ENCODE measurements around the gene SLA2.

Gene SLA2

DNA sequence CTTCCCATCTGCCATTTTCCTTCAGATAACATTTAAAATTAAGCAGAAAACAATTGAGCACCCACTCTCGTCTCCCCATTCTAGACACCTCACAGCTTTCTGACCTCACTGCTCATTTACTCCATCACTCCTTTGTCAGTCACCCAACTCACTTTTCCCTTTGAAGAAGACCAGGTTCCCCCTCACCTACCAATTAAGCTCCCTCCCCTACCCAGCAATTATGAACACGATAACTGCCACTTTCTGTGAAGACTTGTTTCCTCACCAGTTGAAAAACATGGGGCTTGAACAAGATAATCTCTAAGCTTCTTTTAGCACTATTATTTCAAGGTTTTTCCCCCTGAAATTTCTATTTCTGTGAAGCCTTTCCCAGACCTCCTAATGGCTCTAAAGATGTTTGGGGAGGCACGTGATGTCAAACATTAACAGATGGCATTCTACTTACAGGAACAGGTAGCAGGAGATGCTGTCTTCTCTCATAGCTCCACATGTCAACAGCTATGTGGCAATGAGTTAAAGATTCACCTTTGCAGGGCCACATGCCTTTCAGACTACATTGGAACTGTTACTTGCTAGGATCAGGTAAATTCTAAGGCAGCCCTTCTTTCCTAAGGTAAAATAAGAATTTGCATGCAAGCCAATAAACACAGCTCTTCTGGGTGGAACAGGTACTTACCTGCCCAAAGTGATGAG is 24.8 kb upstream of the SLA2 start:
- no peaks in the 10 kb centered on the region for H3K9me3 ChIP-seq (replicated peaks; ENCODE audit: low read length)
- H3K27me3 ChIP-seq (ENCODE audit: control insufficient read depth, insufficient read depth, low read length) = no peaks in the 10 kb centered on the region
- H3K36me3 ChIP-seq (ENCODE audit: insufficient read depth, low read length) = no peaks in the 10 kb centered on the region
- H3K4me1 ChIP-seq (ENCODE audit: control insufficient read depth, insufficient read depth, low read length) = no peaks in the 10 kb centered on the region
- no peak overlapping the region for H3K4me3 ChIP-seq (ENCODE audit: low read length)
- no peak overlapping the region for H3K9ac ChIP-seq (ENCODE audit: low read depth, low read length)
- no peak overlapping the region for H3K4me2 ChIP-seq (ENCODE audit: low read length)

DNA sequence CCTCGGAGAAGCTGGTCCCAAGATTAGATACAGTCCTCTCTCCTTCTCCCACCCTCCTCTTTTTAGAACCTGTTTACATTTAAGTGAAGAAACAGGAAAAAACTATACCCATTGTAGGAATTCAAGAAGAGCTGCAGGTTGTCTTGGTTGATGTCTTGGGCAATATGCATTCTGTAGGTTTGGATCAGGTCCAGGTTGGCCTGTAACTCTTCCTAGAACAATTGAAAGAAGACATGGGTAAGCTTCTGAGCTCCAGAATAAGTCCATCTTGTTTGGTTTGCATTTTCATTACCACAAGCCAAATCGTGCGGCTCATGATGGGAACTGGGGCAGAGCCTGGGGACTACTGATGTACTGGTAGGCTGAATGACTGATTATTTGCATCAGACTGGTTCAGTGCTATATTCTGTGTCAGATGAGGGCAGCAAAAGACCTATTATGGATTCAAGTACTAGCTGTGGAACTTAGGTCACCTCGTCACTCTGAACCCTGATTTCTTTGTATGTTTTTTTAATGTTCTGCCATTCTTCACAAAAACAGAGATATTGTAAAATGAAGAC is 20.3 kb upstream of the SLA2 start:
- Histone ChIP-seq H3K4me1 (ENCODE audit: control insufficient read depth, insufficient read depth, low read length) (no peaks in the 10 kb centered on the region), H3K9me3 (replicated peaks; ENCODE audit: low read length) (no peaks in the 10 kb centered on the region), H3K36me3 (ENCODE audit: insufficient read depth, low read length) (peaks cover 6% of the 10 kb centered on the region), H3K9ac (ENCODE audit: low read depth, low read length) (no peak overlapping the region), H3K27me3 (ENCODE audit: control insufficient read depth, insufficient read depth, low read length) (no peaks in the 10 kb centered on the region), H3K4me3 (ENCODE audit: low read length) (no peak overlapping the region), H3K4me2 (ENCODE audit: low read length) (no peak overlapping the region)

DNA sequence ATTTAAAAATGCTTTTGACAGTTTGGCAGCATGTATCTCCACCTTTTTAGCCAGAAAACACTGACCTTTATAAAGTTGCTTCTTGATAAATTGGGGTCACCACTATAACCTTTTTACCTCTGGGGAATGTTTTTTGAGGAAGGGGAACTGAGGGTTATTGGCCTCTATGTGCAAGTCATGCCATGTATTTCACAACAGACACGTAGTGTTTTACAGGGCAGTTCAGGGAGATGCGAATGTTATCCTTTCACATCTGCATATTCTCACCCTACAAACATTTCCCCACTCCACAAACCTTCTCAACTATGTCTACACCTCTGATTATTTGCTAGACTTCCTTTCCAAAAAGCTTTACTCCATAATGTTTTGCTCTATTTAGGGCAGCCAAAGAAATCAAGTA is 17.0 kb upstream of the SLA2 start:
- Histone ChIP-seq H3K4me2 (ENCODE audit: low read length) (no peak overlapping the region), H3K9ac (ENCODE audit: low read depth, low read length) (no peak overlapping the region), H3K36me3 (ENCODE audit: insufficient read depth, low read length) (peaks cover 6% of the 10 kb centered on the region), H3K4me3 (ENCODE audit: low read length) (no peak overlapping the region), H3K4me1 (ENCODE audit: control insufficient read depth, insufficient read depth, low read length) (no peaks in the 10 kb centered on the region), H3K27me3 (ENCODE audit: control insufficient read depth, insufficient read depth, low read length) (no peaks in the 10 kb centered on the region), H3K9me3 (replicated peaks; ENCODE audit: low read length) (no peaks in the 10 kb centered on the region)

DNA sequence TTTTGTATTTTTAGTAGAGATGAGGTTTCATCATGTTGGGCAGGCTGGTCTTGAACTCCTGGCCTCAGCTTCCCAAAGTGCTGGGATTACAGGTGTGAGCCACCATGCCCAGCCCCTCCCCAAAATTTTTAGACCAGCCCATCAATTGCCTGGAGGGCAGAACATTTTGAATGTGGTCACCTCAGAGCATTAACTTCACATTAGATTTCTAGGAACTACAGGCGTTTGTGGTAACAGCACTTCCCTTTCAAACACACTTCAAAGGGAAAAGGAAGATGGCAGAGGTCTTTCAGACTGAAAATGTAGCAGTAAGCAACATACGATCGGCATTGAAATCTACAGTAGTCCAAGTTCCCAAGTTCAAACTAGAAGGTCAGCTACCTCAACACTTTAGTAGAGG is 12.3 kb upstream of the SLA2 start:
- H3K4me1 ChIP-seq (ENCODE audit: control insufficient read depth, insufficient read depth, low read length) = no peaks in the 10 kb centered on the region
- H3K9me3 ChIP-seq (replicated peaks; ENCODE audit: low read length) = no peaks in the 10 kb centered on the region
- peaks cover 13% of the 10 kb centered on the region for H3K36me3 ChIP-seq (ENCODE audit: insufficient read depth, low read length)
- H3K9ac ChIP-seq (ENCODE audit: low read depth, low read length) = no peak overlapping the region
- H3K4me2 ChIP-seq (ENCODE audit: low read length) = no peak overlapping the region
- no peak overlapping the region for H3K4me3 ChIP-seq (ENCODE audit: low read length)
- H3K27me3 ChIP-seq (ENCODE audit: control insufficient read depth, insufficient read depth, low read length) = no peaks in the 10 kb centered on the region

DNA sequence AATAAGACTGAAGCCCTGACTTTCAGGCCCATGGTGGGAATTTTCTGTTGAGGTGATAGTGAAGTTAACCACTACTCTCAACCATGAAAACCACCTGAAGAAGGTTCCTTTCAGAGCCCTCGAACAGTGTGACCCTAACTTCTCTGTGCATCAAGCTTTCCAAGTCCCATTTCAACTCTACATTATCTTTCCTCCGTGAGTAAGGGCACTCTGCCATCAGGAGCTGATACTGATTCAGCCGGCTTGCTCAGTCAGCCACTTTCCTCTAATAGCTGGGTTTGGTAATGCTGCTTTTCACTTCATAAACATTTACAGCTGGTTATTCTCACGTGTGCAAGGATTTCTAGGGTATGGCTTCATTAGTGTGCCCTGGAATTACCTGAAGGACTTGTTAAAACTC is 10.7 kb upstream of the SLA2 start:
- Histone ChIP-seq H3K36me3 (ENCODE audit: insufficient read depth, low read length) (peaks cover 22% of the 10 kb centered on the region), H3K9ac (ENCODE audit: low read depth, low read length) (no peak overlapping the region), H3K9me3 (replicated peaks; ENCODE audit: low read length) (no peaks in the 10 kb centered on the region), H3K4me1 (ENCODE audit: control insufficient read depth, insufficient read depth, low read length) (no peaks in the 10 kb centered on the region), H3K4me2 (ENCODE audit: low read length) (no peak overlapping the region), H3K27me3 (ENCODE audit: control insufficient read depth, insufficient read depth, low read length) (no peaks in the 10 kb centered on the region), H3K4me3 (ENCODE audit: low read length) (no peak overlapping the region)

DNA sequence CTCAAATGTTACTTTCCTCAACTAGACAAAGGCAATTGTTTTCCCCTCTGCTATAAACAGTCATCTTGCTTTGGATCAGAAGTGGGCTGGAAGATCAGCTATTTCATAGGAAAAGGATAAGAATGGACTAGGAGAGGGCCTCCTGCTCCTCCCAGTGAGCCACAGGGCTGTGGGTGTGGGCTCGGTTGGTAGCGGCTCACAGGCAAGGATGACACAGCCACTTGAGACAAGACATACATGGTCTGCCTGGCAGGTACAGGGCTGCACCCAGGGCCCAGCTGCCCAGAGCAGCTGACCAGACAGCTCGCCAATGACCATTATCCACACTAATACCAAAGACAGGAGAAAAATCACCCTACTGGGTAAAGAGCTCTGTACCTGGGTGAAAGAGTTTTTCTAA is 9.0 kb upstream of the SLA2 start:
- Histone ChIP-seq H3K9me3 (replicated peaks; ENCODE audit: low read length) (no peaks in the 10 kb centered on the region), H3K4me2 (ENCODE audit: low read length) (no peak overlapping the region), H3K4me1 (ENCODE audit: control insufficient read depth, insufficient read depth, low read length) (no peaks in the 10 kb centered on the region), H3K4me3 (ENCODE audit: low read length) (no peak overlapping the region), H3K9ac (ENCODE audit: low read depth, low read length) (no peak overlapping the region), H3K36me3 (ENCODE audit: insufficient read depth, low read length) (peaks cover 22% of the 10 kb centered on the region), H3K27me3 (ENCODE audit: control insufficient read depth, insufficient read depth, low read length) (no peaks in the 10 kb centered on the region)

DNA sequence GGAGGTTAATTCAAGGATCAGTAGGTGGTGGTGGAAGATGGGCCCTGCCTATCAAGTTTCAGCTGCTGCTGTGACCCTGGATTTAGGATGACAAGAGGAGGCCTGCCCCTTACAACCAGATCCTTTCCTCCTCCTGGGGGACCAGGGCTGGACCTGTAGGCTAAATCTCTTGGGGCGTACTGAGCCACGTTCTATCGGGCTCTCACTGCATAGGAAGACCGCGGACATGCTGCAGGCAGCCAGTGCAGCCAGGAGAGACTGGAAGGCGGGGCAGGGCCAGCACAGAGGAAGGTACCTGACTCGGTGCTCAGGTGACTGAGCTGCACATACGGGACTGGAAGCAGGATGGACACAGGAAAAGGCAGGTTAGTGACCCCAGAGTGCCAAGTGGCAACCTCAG is 8.5 kb upstream of the SLA2 start:
- H3K4me1 ChIP-seq (ENCODE audit: control insufficient read depth, insufficient read depth, low read length) = no peaks in the 10 kb centered on the region
- no peak overlapping the region for H3K9ac ChIP-seq (ENCODE audit: low read depth, low read length)
- no peaks in the 10 kb centered on the region for H3K9me3 ChIP-seq (replicated peaks; ENCODE audit: low read length)
- peaks cover 22% of the 10 kb centered on the region for H3K36me3 ChIP-seq (ENCODE audit: insufficient read depth, low read length)
- H3K27me3 ChIP-seq (ENCODE audit: control insufficient read depth, insufficient read depth, low read length) = no peaks in the 10 kb centered on the region
- no peak overlapping the region for H3K4me3 ChIP-seq (ENCODE audit: low read length)
- H3K4me2 ChIP-seq (ENCODE audit: low read length) = no peak overlapping the region

DNA sequence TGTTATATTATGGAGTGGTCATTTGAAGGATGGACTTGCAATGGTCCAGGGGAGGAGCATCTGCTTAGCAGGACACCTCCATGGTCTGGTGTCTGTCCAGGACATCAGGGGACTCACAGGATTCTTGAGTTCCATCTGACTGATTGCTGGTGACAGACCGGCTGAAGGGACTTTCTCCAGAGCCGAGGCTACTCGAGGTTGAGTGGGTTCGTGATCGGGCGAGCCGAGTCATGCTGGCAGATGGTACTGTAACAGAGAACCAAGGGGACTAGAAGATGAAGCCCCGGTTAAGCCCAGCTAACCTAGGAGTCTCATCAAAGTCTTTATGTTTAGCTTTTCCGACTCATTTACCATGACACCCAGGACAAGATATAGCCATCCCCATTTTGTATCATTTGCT is 7.5 kb upstream of the SLA2 start:
- no peaks in the 10 kb centered on the region for H3K4me1 ChIP-seq (ENCODE audit: control insufficient read depth, insufficient read depth, low read length)
- no peak overlapping the region for H3K4me3 ChIP-seq (ENCODE audit: low read length)
- no peaks in the 10 kb centered on the region for H3K27me3 ChIP-seq (ENCODE audit: control insufficient read depth, insufficient read depth, low read length)
- no peaks in the 10 kb centered on the region for H3K9me3 ChIP-seq (replicated peaks; ENCODE audit: low read length)
- no peak overlapping the region for H3K4me2 ChIP-seq (ENCODE audit: low read length)
- no peak overlapping the region for H3K9ac ChIP-seq (ENCODE audit: low read depth, low read length)
- peaks cover 22% of the 10 kb centered on the region for H3K36me3 ChIP-seq (ENCODE audit: insufficient read depth, low read length)

DNA sequence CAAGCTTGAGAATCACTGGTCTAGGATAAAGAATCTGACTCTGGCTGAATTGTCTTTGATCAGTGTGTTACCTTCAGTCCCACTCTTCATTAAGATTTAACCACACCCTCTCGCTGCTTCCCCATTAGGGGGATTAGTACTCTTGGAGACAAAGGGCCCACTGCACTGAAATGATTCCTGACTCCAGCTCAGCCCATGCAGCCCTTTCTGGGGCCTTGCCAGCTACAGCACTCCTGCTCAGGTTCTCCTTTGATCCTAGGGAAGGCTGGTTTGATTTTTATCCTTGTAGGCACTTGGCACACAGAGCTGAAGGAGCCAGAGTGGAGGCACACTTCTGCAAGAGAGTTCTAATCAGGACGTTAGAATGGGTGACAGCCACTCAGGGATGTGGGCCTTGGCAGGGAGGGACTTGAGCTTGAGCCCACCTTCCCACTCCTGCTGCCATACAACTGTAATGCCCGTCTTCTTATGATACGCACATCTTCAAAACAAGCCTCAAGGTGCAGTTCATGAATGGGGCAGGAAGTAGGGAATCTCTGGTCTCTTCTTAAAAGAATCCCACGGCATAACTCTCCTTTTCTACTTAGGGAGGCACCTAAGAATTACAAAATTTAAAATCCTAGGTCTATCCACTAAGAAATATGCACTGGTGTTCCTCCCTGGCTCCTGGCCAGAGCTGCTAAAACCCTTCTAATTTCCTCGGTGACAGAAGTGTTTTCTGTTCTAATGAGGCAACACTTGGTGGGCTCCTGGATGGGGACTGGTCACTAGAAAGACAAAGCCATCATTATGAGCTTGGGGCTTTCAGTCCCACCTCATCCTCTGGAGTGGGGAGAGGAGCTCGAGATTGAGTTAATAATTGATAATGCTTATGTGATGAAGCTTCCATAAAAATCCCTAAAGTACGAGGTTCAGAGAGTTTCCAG is 1.5 kb upstream of the SLA2 start:
- no peaks in the 10 kb centered on the region for H3K4me1 ChIP-seq (ENCODE audit: control insufficient read depth, insufficient read depth, low read length)
- H3K4me2 ChIP-seq (ENCODE audit: low read length) = no peak overlapping the region
- peaks cover 7% of the 10 kb centered on the region for H3K27me3 ChIP-seq (ENCODE audit: control insufficient read depth, insufficient read depth, low read length)
- no peaks in the 10 kb centered on the region for H3K9me3 ChIP-seq (replicated peaks; ENCODE audit: low read length)
- H3K4me3 ChIP-seq (ENCODE audit: low read length) = no peak overlapping the region
- H3K36me3 ChIP-seq (ENCODE audit: insufficient read depth, low read length) = peaks cover 3% of the 10 kb centered on the region
- H3K9ac ChIP-seq (ENCODE audit: low read depth, low read length) = no peak overlapping the region

DNA sequence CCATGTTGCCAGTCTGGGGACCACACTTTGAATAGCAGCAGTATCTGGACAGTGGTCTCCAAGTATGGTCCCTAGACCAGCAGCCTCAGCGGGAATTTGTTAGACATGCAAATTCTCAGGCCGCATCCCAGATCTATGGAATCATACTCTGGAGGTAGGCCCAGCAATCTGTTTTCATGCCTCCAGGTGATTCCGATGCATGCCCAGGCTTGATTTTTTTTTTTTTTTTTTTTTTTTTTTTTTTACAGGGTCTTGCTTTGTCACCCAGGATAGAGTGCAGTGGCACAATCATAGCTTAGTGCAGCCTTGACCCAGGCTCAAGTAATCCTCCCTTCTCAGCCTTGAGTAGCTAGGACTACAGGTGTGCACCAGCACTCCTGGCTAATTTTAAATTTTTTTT is 682 bp upstream of the SLA2 start:
- Histone ChIP-seq H3K4me2 (ENCODE audit: low read length) (no peak overlapping the region), H3K9ac (ENCODE audit: low read depth, low read length) (no peak overlapping the region), H3K4me1 (ENCODE audit: control insufficient read depth, insufficient read depth, low read length) (no peaks in the 10 kb centered on the region), H3K27me3 (ENCODE audit: control insufficient read depth, insufficient read depth, low read length) (peaks cover 7% of the 10 kb centered on the region), H3K36me3 (ENCODE audit: insufficient read depth, low read length) (no peaks in the 10 kb centered on the region), H3K9me3 (replicated peaks; ENCODE audit: low read length) (no peaks in the 10 kb centered on the region), H3K4me3 (ENCODE audit: low read length) (no peak overlapping the region)

DNA sequence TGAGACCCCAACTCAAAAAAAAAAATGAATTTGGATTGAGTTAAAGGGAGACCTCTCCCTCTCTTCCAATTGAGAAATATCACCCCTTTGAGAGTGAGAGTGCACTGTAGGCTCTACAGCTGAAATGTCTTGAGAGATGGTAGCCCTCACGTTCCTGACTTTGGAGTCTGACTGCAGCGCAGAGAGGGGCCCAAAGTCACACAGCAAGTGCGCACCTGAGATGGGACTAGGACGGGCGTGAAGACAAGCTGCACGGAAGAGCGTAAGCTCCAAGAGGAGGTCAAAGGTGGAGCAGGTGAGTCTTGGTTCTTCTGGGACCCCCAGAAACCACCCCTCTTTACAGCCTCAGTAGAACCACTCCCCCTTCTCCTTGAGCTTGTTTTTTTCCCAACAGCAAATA is 643 bp downstream of the SLA2 start:
- peaks cover 7% of the 10 kb centered on the region for H3K27me3 ChIP-seq (ENCODE audit: control insufficient read depth, insufficient read depth, low read length)
- no peak overlapping the region for H3K4me2 ChIP-seq (ENCODE audit: low read length)
- no peak overlapping the region for H3K4me3 ChIP-seq (ENCODE audit: low read length)
- no peaks in the 10 kb centered on the region for H3K9me3 ChIP-seq (replicated peaks; ENCODE audit: low read length)
- H3K9ac ChIP-seq (ENCODE audit: low read depth, low read length) = no peak overlapping the region
- H3K36me3 ChIP-seq (ENCODE audit: insufficient read depth, low read length) = no peaks in the 10 kb centered on the region
- no peaks in the 10 kb centered on the region for H3K4me1 ChIP-seq (ENCODE audit: control insufficient read depth, insufficient read depth, low read length)
